Activated CD8-positive, alpha-beta memory T cell treated with anti-CD3 and anti-CD28 coated beads, Interleukin-2, amount 50 U/mL, for 48 hours (primary cell): ENCODE measurements around the gene ZNF835.
"Not testable (repeated sequence)": the region's sequence is repeated elsewhere in the genome, so short reads cannot be mapped to it uniquely, and the experiment has no call there.

Experiments
- DNase-seq: peaks from one replicate; pipeline ENCODE4 v3.0.0-alpha.2; 2020

ZNF835 gene

GRCh38 chr19:56671613-56671994 lies at the start of gene ZNF835:
Gene ZNF835 (minus strand): TSS chr19:56671757. CDS start chr19:56665198, 6,559 bp downstream.
- DNase-seq = peak; percentile 90

DNA sequence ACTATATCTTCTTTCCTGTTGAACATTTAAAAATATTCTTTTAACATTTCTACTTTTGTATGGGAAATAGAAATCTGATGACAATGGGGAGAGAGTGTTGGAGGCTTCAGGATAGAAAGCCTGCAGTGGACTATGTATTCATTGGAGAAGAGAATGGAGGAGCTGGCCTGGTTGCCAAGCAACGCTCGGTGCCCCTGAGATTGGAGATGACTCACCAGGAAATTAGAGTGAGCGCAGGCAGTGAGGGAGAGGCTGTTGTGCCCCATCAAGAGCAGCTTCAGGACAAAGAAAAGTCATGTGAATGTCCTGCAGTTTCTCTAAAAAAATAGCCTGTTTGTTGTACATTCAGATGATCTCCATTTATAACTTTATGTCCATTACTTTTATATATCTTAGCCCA lies 48.7 kb upstream of the ZNF835 start:
- no peak for DNase-seq

DNA sequence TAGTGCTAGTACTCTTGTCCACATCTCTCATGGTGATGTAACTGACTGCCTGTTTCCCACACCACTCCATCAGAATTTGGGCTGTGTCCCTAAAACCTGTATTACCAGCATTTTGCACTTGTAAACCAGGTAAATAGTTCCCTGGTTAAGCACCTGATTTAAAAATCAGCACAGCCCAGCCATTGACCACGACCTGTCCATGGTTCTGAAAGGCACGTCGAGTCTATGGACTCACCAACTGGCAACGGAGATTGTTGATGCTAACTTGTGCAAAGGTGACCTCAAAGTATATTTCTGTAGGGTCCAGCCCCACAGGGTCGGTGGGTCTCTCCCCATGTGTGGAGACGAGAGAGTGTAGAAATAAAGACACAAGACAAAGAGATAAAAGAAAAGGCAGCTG lies 46.7 kb upstream of the ZNF835 start:
- DNase-seq = no peak

DNA sequence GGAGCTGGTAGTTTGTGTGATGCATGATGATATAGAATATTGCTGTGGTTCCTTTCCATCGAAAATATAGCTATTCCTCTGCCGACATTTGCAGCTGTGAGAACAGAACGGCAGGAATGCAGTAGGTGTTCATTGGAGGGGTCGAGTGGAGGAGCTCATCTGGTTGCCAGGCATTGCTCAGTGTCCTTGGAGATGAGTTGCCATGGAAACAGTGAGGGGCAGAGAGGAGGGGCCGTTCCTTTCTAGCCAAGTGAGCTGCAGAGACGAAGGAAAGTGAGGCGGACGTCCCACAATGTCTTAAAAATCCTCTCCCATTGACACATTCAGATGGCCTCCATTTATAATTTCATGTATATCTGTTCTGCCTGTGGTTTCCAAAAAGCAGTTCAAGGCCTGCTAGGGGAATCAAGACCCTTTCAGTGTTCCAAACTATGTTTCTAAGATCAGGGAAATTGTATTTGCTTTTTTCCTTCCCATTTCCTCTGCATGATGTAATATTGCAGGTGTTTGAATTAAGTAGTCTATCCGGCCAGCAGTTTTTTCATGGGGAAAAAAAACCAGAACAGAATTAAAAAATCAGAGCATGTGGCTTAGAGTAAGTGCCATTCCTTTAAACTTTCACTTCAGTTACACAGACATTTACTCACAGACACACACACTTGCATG lies 41.2 kb upstream of the ZNF835 start:
- no peak for DNase-seq

DNA sequence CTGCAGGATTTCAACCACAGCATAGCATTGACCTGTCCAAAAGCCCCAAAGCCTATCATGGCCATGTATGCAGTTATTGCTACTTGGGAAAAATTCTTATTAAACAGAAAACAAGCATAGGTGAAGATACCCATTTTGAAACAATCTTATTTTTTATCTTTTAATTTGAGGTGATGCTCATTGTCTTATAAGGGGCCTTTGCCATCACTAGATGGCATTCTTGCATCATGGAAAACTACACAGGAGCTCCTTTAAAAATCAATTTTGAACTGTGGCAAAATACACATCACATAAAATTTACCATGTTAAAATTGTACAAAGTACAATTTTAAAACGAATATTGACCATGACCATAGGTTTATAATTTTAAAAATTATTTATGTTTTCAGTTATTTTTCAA lies 38.9 kb upstream of the ZNF835 start:
- DNase-seq = no peak

GRCh38 chr19:56707821-56708220 lies 36.3 kb upstream of the ZNF835 start:
- no peak for DNase-seq

- DNase-seq = no peak
Observed at GRCh38 chr19:56705939-56706338, 34.4 kb upstream of the ZNF835 start.

DNA sequence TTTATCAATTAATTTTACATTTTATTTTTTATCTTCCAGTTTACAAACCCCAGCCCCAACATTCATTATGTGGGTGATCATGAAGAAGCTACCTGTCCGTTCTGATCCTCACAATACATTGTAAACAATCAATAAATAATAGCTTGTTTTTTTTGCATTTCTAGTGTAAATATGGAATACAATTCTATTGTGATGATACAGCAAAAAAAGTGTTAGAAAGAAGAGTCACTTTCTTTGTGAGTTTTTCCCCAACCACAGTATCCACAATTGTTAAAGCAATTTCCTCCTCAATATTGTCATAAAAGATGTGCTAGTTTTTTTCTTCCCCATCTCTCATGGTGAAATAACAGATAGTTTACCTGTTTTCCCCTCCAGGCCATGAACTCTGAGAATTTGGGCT lies 30.3 kb upstream of the ZNF835 start:
- DNase-seq = no peak

- DNase-seq = no peak
Observed at GRCh38 chr19:56699552-56699951, 28.0 kb upstream of the ZNF835 start.

DNA sequence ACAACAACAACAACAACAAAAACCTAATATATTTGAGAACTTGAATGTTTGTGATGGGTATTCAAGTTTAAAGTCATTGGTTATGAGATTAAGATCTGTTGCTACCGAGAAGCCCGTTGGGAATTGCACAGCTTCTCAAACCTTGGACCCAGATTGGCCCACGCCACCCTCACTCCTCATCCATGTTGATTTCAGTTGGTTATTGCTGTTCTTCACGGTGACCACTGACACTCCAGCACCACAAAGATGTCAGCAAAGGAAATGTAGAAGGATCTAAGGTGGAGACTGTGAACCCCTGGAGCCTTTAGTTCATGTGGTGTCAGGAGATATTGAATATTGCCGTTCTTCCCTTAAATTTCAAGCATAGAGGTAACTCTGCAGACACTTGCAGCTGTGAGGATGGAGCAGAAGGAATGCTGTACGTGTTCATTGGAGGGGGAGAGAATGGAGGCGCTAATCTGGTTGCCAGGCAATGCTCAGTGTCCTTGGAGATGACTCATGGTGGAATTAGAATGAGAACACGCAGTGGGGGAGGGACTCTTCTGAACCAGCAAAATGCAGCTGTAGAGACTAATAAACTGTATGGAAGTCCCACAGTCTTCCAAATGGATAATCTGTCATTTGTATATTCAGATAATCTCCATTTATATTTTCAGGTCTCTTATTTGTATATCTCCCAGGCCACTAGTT lies 20.8 kb upstream of the ZNF835 start:
- no peak for DNase-seq

DNA sequence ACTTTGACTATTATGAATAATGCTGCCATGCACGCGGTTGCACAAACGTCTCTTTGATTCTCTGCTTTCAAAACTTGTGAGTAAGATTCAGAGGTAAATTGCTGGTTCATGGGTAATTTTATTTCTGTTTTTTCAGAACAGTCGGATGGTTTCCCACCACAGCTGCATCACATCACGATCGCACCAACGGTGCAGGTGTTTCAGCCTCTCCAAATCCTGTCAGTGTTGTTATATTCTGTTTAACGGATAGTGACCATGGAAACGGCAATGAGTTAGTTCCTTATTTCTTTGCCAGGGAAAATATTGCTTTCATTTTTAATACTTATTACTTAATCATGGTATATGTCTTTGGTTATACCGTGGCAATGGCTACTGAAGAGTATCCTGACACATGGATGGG lies 19.1 kb upstream of the ZNF835 start:
- DNase-seq = no peak

GRCh38 chr19:56689198-56689597 lies 17.6 kb upstream of the ZNF835 start:
- DNase-seq = no peak

GRCh38 chr19:56687031-56687430 lies 15.5 kb upstream of the ZNF835 start:
- no peak for DNase-seq

GRCh38 chr19:56683116-56683515 lies 11.6 kb upstream of the ZNF835 start:
- no peak for DNase-seq

DNA sequence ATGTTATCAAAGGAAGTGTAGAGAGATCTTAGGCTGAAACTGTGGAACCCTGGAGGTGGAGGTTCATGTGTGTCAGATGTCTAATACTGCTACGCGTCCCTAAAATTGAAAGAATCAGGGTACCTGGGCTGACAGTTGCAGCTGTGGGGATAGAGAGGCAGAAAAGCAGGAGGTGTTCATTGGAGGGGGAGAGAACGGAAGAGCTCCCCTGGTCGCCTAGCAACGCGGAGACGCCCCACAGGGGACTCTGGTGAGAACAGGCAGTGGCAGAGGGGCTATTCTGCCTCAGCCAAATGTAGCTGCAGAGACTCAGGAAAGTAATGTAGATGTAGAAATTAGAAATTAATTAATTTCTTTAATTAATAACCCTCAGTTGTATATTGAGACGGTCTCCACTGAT lies 10.1 kb upstream of the ZNF835 start:
- no peak for DNase-seq

- no peak for DNase-seq
Observed at GRCh38 chr19:56678205-56678604, 6.6 kb upstream of the ZNF835 start.

DNA sequence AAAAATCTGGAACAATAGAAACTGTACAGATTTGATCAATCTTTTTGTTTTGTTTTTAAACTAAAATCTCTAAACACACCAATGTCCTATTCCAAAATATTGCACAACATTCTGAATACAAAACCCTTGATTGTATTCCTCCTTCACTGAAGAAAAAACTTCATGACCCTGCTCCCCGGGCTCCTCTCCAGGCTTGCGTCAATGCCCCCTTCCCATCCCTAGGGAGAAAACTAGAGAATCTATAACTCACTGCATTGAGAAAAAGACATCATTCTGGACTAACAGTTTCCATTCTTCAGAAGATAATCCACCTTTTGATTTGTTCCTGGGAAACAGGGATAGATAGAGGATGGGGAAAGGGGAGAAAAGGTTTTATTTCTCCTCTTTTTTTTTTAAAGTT lies 1.1 kb upstream of the ZNF835 start:
- DNase-seq = not testable (repeated sequence)

DNA sequence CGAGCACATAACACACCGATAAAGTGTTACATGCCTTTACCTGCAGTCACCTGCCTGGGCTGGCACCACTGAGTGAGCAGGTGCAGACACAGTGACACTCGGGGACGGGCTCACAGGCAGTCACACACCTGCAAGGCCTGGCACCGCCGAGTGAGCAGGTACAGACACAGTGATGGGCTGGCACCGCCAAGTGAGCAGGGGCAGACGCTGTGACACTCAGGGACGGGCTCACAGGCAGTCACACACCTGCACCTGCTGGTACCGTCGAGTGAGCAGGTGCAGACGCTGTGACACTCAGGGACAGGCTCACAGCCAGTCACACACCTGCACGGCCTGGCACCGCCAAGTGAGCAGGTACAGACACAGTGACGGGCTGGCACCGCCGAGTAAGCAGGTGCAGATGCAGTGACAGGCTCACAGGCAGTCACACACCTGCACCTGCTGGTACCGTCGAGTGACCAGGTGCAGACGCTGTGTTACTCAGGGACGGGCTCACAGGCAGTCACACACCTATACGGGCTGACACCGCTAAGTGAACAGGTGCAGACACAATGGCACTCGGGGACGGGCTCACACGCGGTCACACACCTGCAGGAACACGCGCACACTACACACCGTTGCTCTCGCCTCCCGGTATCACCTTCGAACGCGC lies 470 bp downstream of the ZNF835 start:
- no peak for DNase-seq

DNA sequence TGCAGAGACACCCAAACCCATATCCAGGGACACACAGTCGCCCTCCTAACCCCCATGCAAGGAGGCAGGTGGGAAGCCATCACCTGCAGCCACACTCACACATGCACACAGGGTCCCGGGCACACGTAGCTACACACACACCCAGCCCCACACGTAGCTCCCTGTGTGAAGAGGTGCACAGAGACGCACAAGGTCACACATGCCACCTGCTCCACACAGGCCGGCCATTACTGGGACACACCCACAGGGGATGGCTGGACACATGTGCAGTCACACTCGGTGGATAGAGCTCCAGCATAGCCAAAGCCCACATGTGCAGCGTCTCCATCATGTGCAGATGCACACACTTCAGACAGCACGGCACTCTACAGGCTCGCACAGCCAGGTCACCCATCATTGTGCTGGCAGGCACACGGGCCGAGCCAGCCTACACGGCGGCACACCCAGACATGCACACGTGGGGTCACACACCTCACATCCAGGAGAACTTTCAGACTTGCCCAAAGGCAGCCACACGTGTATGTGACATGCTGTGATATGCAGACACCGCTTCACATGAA lies 1.1 kb downstream of the ZNF835 start:
- DNase-seq = no peak

GRCh38 chr19:56668676-56669075 lies 2.9 kb downstream of the ZNF835 start:
- no peak for DNase-seq

GRCh38 chr19:56667311-56667870 lies 4.2 kb downstream of the ZNF835 start:
- no peak for DNase-seq

GRCh38 chr19:56664511-56664910 lies 7.0 kb downstream of the ZNF835 start:
- DNase-seq = no peak

GRCh38 chr19:56663931-56664500 lies 7.5 kb downstream of the ZNF835 start:
- DNase-seq = no peak
